ENCODE data around the gene YOD1. TPM values are rescaled to one million over a fixed set of nuclear protein-coding genes. Genes with fewer than 3 reads are reported as not detected.

YOD1 gene
- total RNA-seq, 1 donor from 2014 or later = 9.0 TPM

GRCh38 chr1:207002724-207003146 is 48.3 kb downstream of the YOD1 start:
- no peak for TF ChIP-seq CTCF (IDR thresholded peaks at IDR 0.05; ENCODE audit: unreplicated experiment)
- H3K27ac Mint-ChIP-seq (ENCODE audit: unreplicated experiment) = no peak overlapping the region
- H3K4me3 Mint-ChIP-seq (ENCODE audit: unreplicated experiment) = no peak overlapping the region
- H3K27me3 Mint-ChIP-seq (ENCODE audit: unreplicated experiment) = no peaks in the 10 kb centered on the region
- DNase-seq (ENCODE audit: low spot score) = no peak
- no peaks in the 10 kb centered on the region for H3K36me3 Mint-ChIP-seq (ENCODE audit: low read depth, unreplicated experiment)
- no peaks in the 10 kb centered on the region for H3K9me3 Mint-ChIP-seq (ENCODE audit: unreplicated experiment)
- H3K4me1 Mint-ChIP-seq (ENCODE audit: unreplicated experiment) = peaks cover 4% of the 10 kb centered on the region

GRCh38 chr1:207001492-207002245 is 49.3 kb downstream of the YOD1 start:
- no peak overlapping the region for H3K4me3 Mint-ChIP-seq (ENCODE audit: unreplicated experiment)
- H3K27me3 Mint-ChIP-seq (ENCODE audit: unreplicated experiment) = no peaks in the 10 kb centered on the region
- no peaks in the 10 kb centered on the region for H3K36me3 Mint-ChIP-seq (ENCODE audit: low read depth, unreplicated experiment)
- peaks cover 4% of the 10 kb centered on the region for H3K4me1 Mint-ChIP-seq (ENCODE audit: unreplicated experiment)
- no peak for DNase-seq (ENCODE audit: low spot score)
- TF ChIP-seq CTCF (IDR thresholded peaks at IDR 0.05; ENCODE audit: unreplicated experiment) = no peak
- H3K9me3 Mint-ChIP-seq (ENCODE audit: unreplicated experiment) = no peaks in the 10 kb centered on the region
- no peak overlapping the region for H3K27ac Mint-ChIP-seq (ENCODE audit: unreplicated experiment)

GRCh38 chr1:207000651-207001291 is 50.2 kb downstream of the YOD1 start:
- H3K36me3 Mint-ChIP-seq (ENCODE audit: low read depth, unreplicated experiment) = no peaks in the 10 kb centered on the region
- no peaks in the 10 kb centered on the region for H3K9me3 Mint-ChIP-seq (ENCODE audit: unreplicated experiment)
- no peaks in the 10 kb centered on the region for H3K27me3 Mint-ChIP-seq (ENCODE audit: unreplicated experiment)
- no peak for DNase-seq (ENCODE audit: low spot score)
- TF ChIP-seq CTCF (IDR thresholded peaks at IDR 0.05; ENCODE audit: unreplicated experiment) = no peak
- H3K4me1 Mint-ChIP-seq (ENCODE audit: unreplicated experiment) = peaks cover 4% of the 10 kb centered on the region
- H3K27ac Mint-ChIP-seq (ENCODE audit: unreplicated experiment) = no peak overlapping the region
- H3K4me3 Mint-ChIP-seq (ENCODE audit: unreplicated experiment) = no peak overlapping the region

- Mint-ChIP-seq H3K4me1 (ENCODE audit: unreplicated experiment) (no peaks in the 10 kb centered on the region), H3K36me3 (ENCODE audit: low read depth, unreplicated experiment) (no peaks in the 10 kb centered on the region), H3K27ac (ENCODE audit: unreplicated experiment) (no peak overlapping the region), H3K27me3 (ENCODE audit: unreplicated experiment) (no peaks in the 10 kb centered on the region), H3K4me3 (ENCODE audit: unreplicated experiment) (no peak overlapping the region), H3K9me3 (ENCODE audit: unreplicated experiment) (no peaks in the 10 kb centered on the region)
- TF ChIP-seq CTCF (IDR thresholded peaks at IDR 0.05; ENCODE audit: unreplicated experiment) = no peak
- DNase-seq (ENCODE audit: low spot score) = no peak
Measured at GRCh38 chr1:206998816-206999215, 52.2 kb downstream of the YOD1 start.

Other genes starting within 250 kb of the YOD1 start
- gene IL20, start 185.6 kb downstream of the YOD1 start, total RNA-seq (ENCODE audit: unreplicated experiment) = not detected
- gene IL24, start 153.8 kb downstream of the YOD1 start, total RNA-seq (ENCODE audit: unreplicated experiment) = not detected
- 8.4 TPM for gene FCMR, start 129.3 kb downstream of the YOD1 start, total RNA-seq (ENCODE audit: unreplicated experiment)
- gene PIGR, start 104.7 kb downstream of the YOD1 start, total RNA-seq (ENCODE audit: unreplicated experiment) = not detected
- not detected for gene FCAMR, start 80.7 kb downstream of the YOD1 start, total RNA-seq (ENCODE audit: unreplicated experiment)
- 0.08 TPM for gene C1orf116, start 18.5 kb downstream of the YOD1 start, total RNA-seq (ENCODE audit: unreplicated experiment)
- gene PFKFB2, start 2.1 kb upstream of the YOD1 start, total RNA-seq (ENCODE audit: unreplicated experiment) = 8.9 TPM
- gene C4BPB, start 37.7 kb upstream of the YOD1 start, total RNA-seq (ENCODE audit: unreplicated experiment) = 6.6 TPM
- not detected for gene C4BPA, start 53.0 kb upstream of the YOD1 start, total RNA-seq (ENCODE audit: unreplicated experiment)